ENCODE measurements around the gene OASL.
A peak's percentile ranks its signal among the peaks of the same experiment; 100 is the strongest.
"Not testable (repeated sequence)": the region's sequence is repeated elsewhere in the genome, so short reads cannot be mapped to it uniquely, and the experiment has no call there.

OASL gene

GRCh38 chr12:121059031-121059898 is 20.2 kb upstream of the OASL start:
- no peak for DNase-seq (ENCODE audit: low read depth)

- no peak for DNase-seq (ENCODE audit: low read depth)
These were observed 18.7 kb upstream of the OASL start for GRCh38 chr12:121057794-121058193.

GRCh38 chr12:121053706-121054105 is 14.7 kb upstream of the OASL start:
- DNase-seq (ENCODE audit: low read depth): no peak

GRCh38 chr12:121050725-121051124 is 11.7 kb upstream of the OASL start:
- no peak for DNase-seq (ENCODE audit: low read depth)

- DNase-seq (ENCODE audit: low read depth): no peak
These were observed 9.4 kb upstream of the OASL start for GRCh38 chr12:121048442-121048841.

GRCh38 chr12:121047400-121047799 is 8.4 kb upstream of the OASL start:
- not testable (repeated sequence) for DNase-seq (ENCODE audit: low read depth)

- DNase-seq (ENCODE audit: low read depth): no peak
These were observed 4.0 kb upstream of the OASL start for GRCh38 chr12:121043067-121043466.

- peak; percentile 34 for DNase-seq (ENCODE audit: low read depth)
These were observed 2.2 kb downstream of the OASL start for GRCh38 chr12:121036810-121037326.

- DNase-seq (ENCODE audit: low read depth): no peak
These were observed 4.3 kb downstream of the OASL start for GRCh38 chr12:121034616-121035305.

GRCh38 chr12:121033625-121034349 is 5.3 kb downstream of the OASL start:
- DNase-seq (ENCODE audit: low read depth): peak; percentile 50

- DNase-seq (ENCODE audit: low read depth): no peak
These were observed 8.4 kb downstream of the OASL start for GRCh38 chr12:121030576-121031212.

- DNase-seq (ENCODE audit: low read depth): no peak
These were observed 12.6 kb downstream of the OASL start for GRCh38 chr12:121026274-121027045.

GRCh38 chr12:121025442-121026226 is 13.4 kb downstream of the OASL start:
- no peak for DNase-seq (ENCODE audit: low read depth)

- no peak for DNase-seq (ENCODE audit: low read depth)
These were observed 15.2 kb downstream of the OASL start for GRCh38 chr12:121023799-121024198.

- DNase-seq (ENCODE audit: low read depth): no peak
These were observed 16.3 kb downstream of the OASL start for GRCh38 chr12:121022713-121023112.

GRCh38 chr12:121021754-121022153 is 17.3 kb downstream of the OASL start:
- no peak for DNase-seq (ENCODE audit: low read depth)

GRCh38 chr12:121018860-121019617 is 20.0 kb downstream of the OASL start:
- DNase-seq (ENCODE audit: low read depth): no peak

- no peak for DNase-seq (ENCODE audit: low read depth)
These were observed 21.0 kb downstream of the OASL start for GRCh38 chr12:121017966-121018491.
